HG02678 (cell line): ENCODE results near the gene CTBP2.
"Not testable (repeated sequence)": the region's sequence is repeated elsewhere in the genome, so short reads cannot be mapped to it uniquely, and the experiment has no call there.

ENCODE experiments used
- ATAC-seq: cut with Tn5 transposase; IDR thresholded peaks from one replicate; pipeline ENCODE4 v1.9.1; 2021; ENCODE audit warnings: mild to moderate bottlenecking, moderate library complexity; ENCODE audit not compliant: unreplicated experiment

Gene CTBP2

DNA sequence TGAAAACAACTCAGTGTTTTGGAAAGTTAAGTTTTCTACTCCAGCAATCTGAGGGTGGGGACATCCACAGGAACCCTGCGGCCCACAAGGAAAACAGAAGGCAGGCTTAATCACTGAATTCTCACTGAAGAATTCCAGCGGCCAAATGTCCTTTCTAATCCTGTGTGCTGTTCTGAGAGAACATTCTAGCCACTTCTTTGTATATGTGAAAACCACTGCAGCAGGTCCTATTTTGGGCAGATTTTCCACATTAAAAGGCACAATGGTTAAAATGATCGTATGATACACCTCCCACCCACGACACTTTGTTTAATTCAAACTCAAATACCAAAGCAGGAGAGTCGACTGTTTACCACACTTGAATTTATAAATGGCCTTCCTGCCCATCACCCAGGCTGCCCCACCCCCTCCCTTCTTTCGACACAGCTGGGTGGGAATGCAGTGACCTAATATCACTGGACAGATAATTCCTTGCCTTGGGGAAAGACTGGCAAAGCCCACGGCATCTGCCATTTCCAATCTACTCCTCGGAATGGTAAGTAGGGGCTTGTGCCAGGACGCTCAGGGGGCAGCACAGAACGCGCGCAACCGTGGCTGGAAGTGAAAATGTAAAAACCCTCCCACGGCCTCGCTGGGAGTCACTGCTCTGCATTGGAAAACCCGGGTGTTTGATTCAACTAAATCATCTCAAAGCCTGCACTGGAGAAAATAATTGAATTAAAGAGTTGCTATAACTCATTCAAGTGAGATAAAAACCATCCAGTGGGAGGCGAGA lies 67.0 kb downstream of the CTBP2 start:
- no peak for ATAC-seq

DNA sequence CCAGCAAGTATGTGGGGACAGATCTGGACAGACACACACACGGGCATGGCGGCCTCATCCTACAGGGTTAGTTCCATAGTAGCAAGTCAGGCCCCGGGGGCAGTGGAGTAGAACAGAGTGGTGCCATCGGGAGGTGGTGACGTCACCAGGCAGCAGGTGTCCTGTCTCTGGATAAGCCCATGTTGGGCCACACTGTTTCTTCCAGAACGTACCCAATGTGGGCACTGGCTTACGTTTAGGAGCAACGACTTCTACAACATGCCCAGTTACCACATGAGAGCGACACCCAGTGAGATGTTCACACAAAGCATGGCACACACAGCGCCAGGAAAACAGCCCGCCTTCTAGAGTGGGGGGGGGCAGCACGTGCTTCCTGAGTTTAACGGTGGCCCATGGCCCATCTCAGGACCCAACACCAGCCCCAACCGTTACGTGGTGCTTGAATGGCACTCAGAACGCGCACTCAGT lies 67.8 kb downstream of the CTBP2 start:
- ATAC-seq, result no peak

GRCh38 chr10:125091891-125092290 lies 68.5 kb downstream of the CTBP2 start:
- ATAC-seq, result no peak

- ATAC-seq, result no peak
Measured at GRCh38 chr10:125089469-125089868, 70.9 kb downstream of the CTBP2 start.

DNA sequence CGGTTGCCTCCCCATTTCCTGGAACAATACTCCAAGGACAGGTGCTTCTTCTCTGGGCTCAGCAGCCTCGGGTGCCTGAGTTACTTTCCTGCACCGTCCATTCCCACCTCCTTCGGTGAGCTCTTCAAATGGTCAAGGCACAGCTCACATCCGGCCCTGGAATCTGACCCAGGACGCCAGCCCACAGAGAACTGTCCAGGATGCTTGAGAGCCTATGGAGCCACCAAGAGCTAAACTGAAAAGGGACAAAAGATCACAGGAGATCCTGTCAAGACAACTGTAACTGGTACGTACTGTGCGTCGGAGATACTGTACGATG lies 72.5 kb downstream of the CTBP2 start:
- ATAC-seq, result no peak

DNA sequence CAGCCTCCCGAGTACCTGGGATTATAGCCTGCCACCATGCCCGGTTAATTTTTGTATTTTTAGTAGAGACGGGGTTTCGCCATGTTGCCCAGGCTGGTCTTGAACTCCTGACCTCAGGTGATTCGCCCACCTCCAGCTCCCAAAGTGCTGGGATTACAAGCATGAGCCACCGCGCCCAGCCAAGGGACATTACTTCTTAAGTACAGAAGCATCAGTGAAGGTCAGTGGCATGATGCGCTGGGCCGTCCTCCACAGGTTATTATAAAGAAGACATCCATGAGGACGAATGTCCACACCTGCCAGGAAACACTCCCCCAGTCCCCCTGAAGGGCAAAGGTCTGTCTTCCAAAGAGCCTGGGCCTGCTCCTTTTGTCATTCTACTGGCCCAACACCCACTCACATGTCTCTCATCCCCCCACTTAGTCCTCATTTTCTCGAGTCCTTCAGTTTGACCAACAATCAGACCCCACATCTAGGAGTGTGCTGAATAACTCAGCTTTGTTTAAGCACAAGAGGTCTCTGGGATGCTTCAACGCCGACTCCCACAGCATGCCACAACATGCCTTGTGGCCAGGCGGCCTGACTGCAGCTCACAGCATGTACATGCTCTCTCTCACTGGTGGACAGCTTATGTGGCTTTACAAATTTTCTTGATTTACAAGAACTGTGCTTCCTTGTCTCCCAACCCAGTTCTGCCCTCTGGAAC lies 73.0 kb downstream of the CTBP2 start:
- ATAC-seq, result no peak

DNA sequence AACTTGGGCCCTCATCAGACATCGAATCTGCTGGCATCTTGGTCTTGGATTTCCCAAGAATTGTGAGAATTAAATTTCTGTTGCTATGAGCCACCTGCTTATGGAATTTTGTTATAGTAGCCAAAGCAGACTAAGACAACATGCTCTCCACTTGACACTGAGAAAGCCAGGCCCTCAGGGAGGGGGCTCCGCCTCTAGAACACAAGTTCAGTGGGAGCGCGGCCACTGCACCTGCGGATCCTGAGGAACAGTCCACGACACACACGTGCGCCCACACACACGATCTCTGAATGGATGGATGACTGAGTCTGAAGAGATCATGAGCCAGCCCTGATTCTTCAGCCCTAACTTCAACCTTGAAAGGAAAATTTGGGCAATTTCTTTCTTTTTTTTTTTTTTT lies 73.7 kb downstream of the CTBP2 start:
- no peak for ATAC-seq

DNA sequence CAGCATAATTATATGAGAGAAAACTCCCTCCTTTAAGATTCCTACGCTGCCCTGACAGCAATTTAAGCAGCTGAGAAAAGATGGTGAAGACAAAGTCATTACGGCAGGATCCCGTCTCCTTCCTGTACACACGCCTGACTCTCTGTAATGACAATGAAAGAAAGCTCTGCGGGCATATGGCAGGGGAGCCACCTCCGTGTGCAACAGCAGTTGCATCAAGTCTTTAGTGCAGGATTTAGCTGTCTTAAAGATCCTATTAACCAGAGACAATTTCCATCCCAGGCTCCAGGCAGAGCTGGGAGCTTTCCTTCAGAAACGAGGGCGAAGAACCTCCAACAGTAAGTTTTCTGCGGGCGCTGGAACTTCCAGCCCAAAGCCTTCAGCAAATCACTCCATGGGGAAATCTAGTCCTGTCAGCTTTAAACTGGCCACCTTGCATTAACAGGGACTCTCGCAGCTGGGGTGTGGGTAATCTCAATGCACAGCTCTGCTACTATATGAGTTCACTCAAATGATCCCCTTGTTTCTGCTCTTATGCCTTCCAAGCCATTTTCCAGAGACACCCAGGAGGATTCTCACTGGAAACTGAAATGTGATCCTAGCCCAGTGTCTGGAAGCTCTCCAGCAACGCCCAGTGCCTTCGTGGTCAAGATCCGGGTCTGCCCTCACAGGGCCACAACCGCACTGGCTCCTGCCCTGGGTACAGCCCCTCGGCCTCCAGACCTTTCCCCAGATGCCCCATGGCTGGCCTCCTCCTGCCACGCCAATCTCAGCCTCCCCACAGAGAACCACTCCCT lies 74.9 kb downstream of the CTBP2 start:
- ATAC-seq, result no peak

DNA sequence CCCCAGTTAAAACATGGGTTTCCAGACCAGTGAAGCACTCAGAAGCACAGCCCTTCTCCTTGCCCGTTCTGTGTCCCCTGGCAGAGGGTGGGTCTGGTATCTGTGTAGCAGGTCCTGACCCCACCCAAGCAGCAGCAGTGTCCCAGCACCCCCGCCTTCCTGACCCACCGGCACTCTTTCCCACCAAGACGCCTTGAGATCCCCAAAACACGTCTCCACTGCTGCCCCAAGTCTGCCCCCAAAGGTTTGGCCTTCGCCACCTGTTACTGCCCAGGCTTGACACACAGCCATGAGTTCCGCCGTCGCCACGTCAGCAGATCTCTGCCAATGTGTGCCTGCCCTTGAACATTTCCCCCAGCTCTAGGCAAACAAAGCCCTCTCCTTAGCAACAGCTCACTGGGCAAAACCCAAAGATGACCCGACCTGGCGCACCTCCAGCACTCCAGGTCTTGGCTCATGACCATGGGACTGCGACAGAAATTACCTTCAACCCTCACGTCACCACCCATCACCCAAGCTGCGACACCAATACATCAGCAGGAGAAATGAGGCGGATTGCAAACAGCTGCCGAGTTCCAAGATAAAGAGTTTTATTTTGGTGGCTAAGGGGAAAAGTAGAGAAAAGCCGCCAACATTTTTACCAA lies 75.6 kb downstream of the CTBP2 start:
- ATAC-seq, result no peak

DNA sequence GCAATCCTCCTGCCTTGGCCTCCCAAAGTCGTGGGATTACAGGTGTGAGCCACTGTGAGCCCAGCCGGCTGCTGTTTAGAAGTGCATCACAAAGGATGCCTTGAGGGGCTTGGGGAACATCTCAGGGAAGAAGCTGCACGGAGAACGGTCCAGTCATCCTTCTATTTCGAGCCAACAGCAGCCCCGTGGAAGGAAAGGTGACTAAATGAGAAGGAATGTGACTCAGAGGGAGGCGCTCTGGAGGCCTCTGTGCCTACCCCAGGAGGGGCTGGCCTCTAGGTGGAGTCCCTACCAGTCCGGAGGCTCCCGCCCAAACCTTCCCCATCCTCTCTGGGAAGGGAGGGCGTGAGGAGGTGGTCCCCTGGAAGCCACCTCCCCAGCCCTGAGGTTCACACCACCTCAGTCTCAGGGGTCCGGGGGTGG lies 76.2 kb downstream of the CTBP2 start:
- no peak for ATAC-seq

- ATAC-seq, result no peak
Measured at GRCh38 chr10:125083576-125083920, 76.8 kb downstream of the CTBP2 start.

DNA sequence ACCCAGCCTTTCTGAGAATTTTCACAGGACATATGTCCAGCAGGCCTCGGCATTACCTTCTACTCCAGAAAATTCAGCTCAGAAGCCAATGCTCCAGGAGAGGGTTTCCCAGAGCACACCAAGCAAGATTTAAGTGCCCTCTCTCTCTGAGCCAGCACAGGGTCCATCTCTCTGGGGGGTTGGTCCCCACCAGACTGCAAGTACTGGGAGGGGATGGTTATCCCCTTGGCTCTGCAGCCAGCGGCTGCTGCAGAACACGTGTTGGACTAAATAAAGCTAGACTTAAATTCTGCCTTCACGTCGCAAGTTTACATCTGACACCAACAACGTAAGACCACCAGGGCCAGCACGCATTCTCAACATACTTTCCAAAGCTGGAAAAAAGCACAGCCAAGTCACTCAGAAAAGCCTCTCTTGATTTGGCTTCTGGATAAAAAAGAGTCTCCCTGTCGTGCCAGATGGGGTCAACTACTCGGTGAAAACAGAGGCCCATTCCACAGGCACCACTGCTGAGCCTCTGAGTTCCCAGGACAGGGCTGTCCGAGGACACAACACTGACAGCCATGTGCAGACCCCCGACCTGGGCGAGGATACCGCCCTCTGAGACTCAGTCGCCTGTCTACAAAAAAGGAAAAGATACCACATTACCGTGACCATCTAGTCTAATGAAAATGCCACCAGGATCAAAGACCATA lies 77.3 kb downstream of the CTBP2 start:
- no peak for ATAC-seq

DNA sequence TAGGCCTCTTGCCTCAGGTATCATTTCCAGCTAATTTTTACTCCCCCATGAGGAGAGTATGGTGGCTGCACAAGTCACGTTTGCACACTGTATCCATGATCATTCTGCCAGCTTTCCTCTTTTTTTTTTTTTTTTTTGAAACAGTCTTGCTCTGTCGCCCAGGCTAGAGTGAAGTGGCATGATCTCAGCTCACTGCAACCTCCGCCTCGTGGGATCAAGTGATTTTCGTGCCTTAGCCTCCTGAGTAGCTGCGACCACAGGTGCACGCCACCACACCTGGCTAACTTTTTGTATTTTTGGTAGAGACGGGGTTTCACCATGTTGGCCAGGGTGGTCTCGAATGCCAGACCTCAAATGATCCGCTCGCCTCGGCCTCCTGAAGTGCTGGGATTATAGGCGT lies 77.9 kb downstream of the CTBP2 start:
- not testable (repeated sequence) for ATAC-seq

- ATAC-seq, result no peak
Measured at GRCh38 chr10:125081931-125082330, 78.4 kb downstream of the CTBP2 start.

- ATAC-seq, result no peak
Measured at GRCh38 chr10:125080984-125081383, 79.4 kb downstream of the CTBP2 start.

GRCh38 chr10:125080296-125080695 lies 80.1 kb downstream of the CTBP2 start:
- no peak for ATAC-seq

- ATAC-seq, result no peak
Measured at GRCh38 chr10:125079091-125079600, 81.2 kb downstream of the CTBP2 start.

DNA sequence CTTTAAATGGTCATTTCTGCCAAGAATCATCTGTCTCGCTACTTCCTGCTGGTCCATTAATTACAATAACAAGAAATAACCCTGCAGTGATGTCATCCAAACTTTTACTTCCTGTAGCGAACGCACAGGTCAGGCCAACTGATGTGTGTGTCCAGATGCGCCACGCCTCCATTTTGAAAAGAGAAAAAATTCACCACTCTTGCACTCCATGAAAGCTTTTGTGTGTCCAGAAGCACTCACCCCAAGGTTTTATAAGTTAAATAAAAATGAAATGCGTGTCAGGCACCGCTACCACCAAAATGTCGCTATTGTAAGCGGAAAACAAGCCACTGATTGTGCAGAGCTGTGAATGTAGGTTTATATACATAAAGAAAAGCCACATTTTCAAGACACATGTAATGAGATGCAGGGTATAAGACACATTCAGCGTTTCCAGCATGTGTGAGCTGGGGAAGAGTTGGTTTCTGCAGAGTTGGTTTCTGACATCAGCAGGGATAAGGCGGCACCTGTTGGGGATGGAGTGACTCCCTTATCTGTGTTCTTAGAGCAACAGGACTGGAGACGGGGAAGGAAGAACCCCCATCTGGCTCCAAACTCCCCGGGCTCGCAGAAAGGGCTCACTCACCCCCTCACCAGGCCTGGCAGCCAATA lies 83.3 kb downstream of the CTBP2 start:
- ATAC-seq, result no peak

DNA sequence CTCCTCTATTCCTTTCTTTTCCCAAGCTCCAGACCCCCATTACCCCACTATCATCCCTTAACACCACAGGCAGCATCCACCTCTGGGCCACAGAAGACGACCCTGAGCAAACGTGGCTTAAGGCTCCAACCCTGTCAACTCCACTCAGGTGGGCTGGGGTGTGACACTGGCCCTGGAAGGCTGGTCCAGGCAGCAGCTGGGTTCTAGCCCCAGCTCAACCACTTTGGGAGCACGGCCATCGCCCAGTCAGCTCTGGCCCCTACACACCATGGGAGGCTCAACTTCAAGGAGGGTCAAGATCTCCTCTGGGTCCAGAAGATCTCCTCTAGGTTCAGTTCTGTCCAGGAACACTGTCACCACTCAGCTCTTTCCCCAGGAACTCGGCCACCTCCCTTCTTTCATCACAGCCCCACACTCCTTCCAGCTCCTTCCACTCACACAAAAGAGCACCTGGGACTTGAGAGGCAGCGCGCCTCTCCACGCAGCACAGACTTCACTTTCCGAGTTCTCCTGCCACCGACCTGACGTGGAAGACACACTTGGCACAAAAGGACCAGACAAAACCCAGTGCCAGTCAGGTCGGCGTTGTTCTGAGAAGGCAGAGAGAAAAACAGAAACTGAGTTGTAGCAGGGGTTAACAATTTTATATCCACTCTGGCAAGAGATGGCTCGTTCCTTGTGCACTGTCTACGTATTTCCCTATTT lies 84.1 kb downstream of the CTBP2 start:
- no peak for ATAC-seq
